NOMO-1 treated with DMSO at 0.1 percent for 48 hours (cell line): ENCODE measurements around the gene ROBO1.

Experiments used
- DNase-seq: peaks from one replicate; lab custom pipeline; 2025; ENCODE audit not compliant: unreplicated experiment; lab: John Stamatoyannopoulos, UW

ROBO1 gene

GRCh38 chr3:79672075-79672474 lies 95.7 kb downstream of the ROBO1 start:
- DNase-seq, result no peak

- no peak for DNase-seq
Measured at GRCh38 chr3:79670178-79670577, 97.6 kb downstream of the ROBO1 start.

GRCh38 chr3:79664455-79664854 lies 103.3 kb downstream of the ROBO1 start:
- DNase-seq, result no peak

GRCh38 chr3:79661896-79662295 lies 105.9 kb downstream of the ROBO1 start:
- no peak for DNase-seq

GRCh38 chr3:79657076-79657475 lies 110.7 kb downstream of the ROBO1 start:
- DNase-seq, result no peak

GRCh38 chr3:79654019-79654418 lies 113.8 kb downstream of the ROBO1 start:
- DNase-seq, result no peak

- no peak for DNase-seq
Measured at GRCh38 chr3:79653266-79653830, 114.5 kb downstream of the ROBO1 start.

- no peak for DNase-seq
Measured at GRCh38 chr3:79651536-79652065, 116.2 kb downstream of the ROBO1 start.

- no peak for DNase-seq
Measured at GRCh38 chr3:79639855-79640254, 127.9 kb downstream of the ROBO1 start.

- DNase-seq, result no peak
Measured at GRCh38 chr3:79636372-79636771, 131.4 kb downstream of the ROBO1 start.

GRCh38 chr3:79632842-79633241 lies 135.0 kb downstream of the ROBO1 start:
- no peak for DNase-seq

- no peak for DNase-seq
Measured at GRCh38 chr3:79618883-79619282, 148.9 kb downstream of the ROBO1 start.

- no peak for DNase-seq
Measured at GRCh38 chr3:79606414-79606813, 161.4 kb downstream of the ROBO1 start.

GRCh38 chr3:79604681-79605080 lies 163.1 kb downstream of the ROBO1 start:
- DNase-seq, result no peak

GRCh38 chr3:79602385-79602784 lies 165.4 kb downstream of the ROBO1 start:
- DNase-seq, result no peak

- DNase-seq, result no peak
Measured at GRCh38 chr3:79598594-79598993, 169.2 kb downstream of the ROBO1 start.

- no peak for DNase-seq
Measured at GRCh38 chr3:79597709-79598108, 170.1 kb downstream of the ROBO1 start.

GRCh38 chr3:79587150-79587549 lies 180.6 kb downstream of the ROBO1 start:
- DNase-seq, result no peak

- no peak for DNase-seq
Measured at GRCh38 chr3:79586232-79586631, 181.6 kb downstream of the ROBO1 start.

- DNase-seq, result no peak
Measured at GRCh38 chr3:79572930-79573329, 194.9 kb downstream of the ROBO1 start.

GRCh38 chr3:79568938-79569337 lies 198.9 kb downstream of the ROBO1 start:
- no peak for DNase-seq

- no peak for DNase-seq
Measured at GRCh38 chr3:79564192-79564591, 203.6 kb downstream of the ROBO1 start.

GRCh38 chr3:79560698-79561097 lies 207.1 kb downstream of the ROBO1 start:
- no peak for DNase-seq
